Testis (tissue), 3 donors: ENCODE measurements around the gene C11orf68. TPM values are rescaled to one million over a fixed set of nuclear protein-coding genes. Genes with fewer than 3 reads are reported as not detected.

Experiments used
- DNase-seq: peaks from one replicate; pipeline ENCODE4 v3.0.0-alpha.2; 2019
- H3K27ac ChIP-seq, 2 donors: fragments of 200-600 bp; sonication (generic); one replicate each; pipeline ENCODE4 v1.5.1; 2019
- H3K27me3 ChIP-seq: fragments of 200-600 bp; sonication (generic); one replicate; pipeline ENCODE4 v1.5.1; 2019
- H3K36me3 ChIP-seq: fragments of 200-600 bp; sonication (generic); one replicate; pipeline ENCODE4 v1.5.1; 2017; ENCODE audit warnings: low read depth; ENCODE audit errors: missing control alignments
- H3K4me1 ChIP-seq: fragments of 200-600 bp; sonication (generic); one replicate; pipeline ENCODE4 v1.5.1; 2019
- H3K4me3 ChIP-seq, 2 donors: fragments of 200-600 bp; sonication (generic); one replicate each; pipeline ENCODE4 v1.5.1; 2017 to 2019
- H3K9me3 ChIP-seq: fragments of 200-600 bp; sonication (generic); one replicate; pipeline ENCODE4 v1.5.1; 2017
- POLR2A ChIP-seq: fragments of 450-650 bp; IDR thresholded peaks from one replicate; pipeline ENCODE4 v1.6.1; 2017; ENCODE audit warnings: antibody characterized with exemption, mild to moderate bottlenecking, moderate library complexity
- WGBS, 2 donors: methylation state at CpG; one replicate each; pipeline ENCODE4 v1.1.5; 2018; 5-methylcytosine and 5-hydroxymethylcytosine counted together
- intact Hi-C: fragments of 100-400 bp; cut with DNase I; formaldehyde crosslinking; loops from one replicate; pipeline ENCODE4 v1.15.1; 2023; ENCODE audit warnings: low total_unique reads
- polyA plus RNA-seq: library from polyadenylated mRNA; stranded (reverse); fragments of 350-450 nt; fragmentation: Illumina TruSeq; extraction: RNeasy Lipid Tissue Mini Kit (QIAGEN cat#74804); gene quantifications from one replicate; pipeline ENCODE4 v1.2.3, GENCODE V29; 2014; ENCODE audit warnings: low read depth, low replicate concordance; ENCODE audit not compliant: insufficient read depth
- total RNA-seq, 2 donors: library from RNA; depleted of rRNA; stranded (reverse); fragments of >200 nt; gene quantifications; one replicate each; pipeline ENCODE4 v1.2.3, GENCODE V29; 2016
- TF ChIP-seq, protein P1 (sequence below), 3 experiments: fragments of 450-650 bp in 2 of 3; fragments of 200-600 bp in 1 of 3; sonication (generic) in 1 of 3; IDR thresholded peaks; one replicate each; pipeline ENCODE4 v1.5.1; 2016 to 2019; ENCODE audit warnings: antibody characterized with exemption in 3 of 3, mild to moderate bottlenecking in 2 of 3, moderate library complexity in 1 of 3

Gene C11orf68
- total and polyA plus RNA-seq, 3 donors from 2014 or later: 54.4 to 89.2 (median 54.8) TPM

DNA sequence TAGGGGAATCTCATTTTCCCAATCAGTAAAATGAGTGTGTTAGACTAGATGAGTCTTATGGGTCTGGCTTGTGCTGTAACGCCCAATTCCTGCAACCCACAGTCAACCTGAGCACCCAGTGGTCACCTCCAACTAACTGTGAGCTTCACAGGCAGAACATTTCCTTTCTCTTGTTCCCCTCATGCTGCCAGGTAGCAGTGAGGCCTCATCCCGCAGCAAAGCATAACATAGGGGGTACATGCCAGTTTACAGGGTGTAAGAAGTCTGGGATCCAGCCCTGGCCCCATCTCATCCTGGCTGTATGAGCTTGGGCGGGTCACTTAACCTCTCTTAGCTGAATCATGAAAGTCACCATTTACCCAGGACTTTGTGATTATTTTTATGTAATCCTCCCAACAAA lies 50.0 kb downstream of the C11orf68 start:
- DNase-seq: no peak
- Histone ChIP-seq H3K27me3 (no peaks in the 10 kb centered on the region), H3K27ac (no peak overlapping the region), H3K4me3 (no peak overlapping the region), H3K4me1 (peaks cover 14% of the 10 kb centered on the region), H3K9me3 (no peaks in the 10 kb centered on the region), H3K36me3 (no peaks in the 10 kb centered on the region)
- 91 to 96% methylated on average over 3 of the region's 3 CpGs for WGBS, 2 donors
- no peak for TF ChIP-seq POLR2A
- TF ChIP-seq, protein P1, sequence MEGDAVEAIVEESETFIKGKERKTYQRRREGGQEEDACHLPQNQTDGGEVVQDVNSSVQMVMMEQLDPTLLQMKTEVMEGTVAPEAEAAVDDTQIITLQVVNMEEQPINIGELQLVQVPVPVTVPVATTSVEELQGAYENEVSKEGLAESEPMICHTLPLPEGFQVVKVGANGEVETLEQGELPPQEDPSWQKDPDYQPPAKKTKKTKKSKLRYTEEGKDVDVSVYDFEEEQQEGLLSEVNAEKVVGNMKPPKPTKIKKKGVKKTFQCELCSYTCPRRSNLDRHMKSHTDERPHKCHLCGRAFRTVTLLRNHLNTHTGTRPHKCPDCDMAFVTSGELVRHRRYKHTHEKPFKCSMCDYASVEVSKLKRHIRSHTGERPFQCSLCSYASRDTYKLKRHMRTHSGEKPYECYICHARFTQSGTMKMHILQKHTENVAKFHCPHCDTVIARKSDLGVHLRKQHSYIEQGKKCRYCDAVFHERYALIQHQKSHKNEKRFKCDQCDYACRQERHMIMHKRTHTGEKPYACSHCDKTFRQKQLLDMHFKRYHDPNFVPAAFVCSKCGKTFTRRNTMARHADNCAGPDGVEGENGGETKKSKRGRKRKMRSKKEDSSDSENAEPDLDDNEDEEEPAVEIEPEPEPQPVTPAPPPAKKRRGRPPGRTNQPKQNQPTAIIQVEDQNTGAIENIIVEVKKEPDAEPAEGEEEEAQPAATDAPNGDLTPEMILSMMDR (IDR thresholded peaks at IDR 0.05): no peak
- intact Hi-C loops: no loop called here

DNA sequence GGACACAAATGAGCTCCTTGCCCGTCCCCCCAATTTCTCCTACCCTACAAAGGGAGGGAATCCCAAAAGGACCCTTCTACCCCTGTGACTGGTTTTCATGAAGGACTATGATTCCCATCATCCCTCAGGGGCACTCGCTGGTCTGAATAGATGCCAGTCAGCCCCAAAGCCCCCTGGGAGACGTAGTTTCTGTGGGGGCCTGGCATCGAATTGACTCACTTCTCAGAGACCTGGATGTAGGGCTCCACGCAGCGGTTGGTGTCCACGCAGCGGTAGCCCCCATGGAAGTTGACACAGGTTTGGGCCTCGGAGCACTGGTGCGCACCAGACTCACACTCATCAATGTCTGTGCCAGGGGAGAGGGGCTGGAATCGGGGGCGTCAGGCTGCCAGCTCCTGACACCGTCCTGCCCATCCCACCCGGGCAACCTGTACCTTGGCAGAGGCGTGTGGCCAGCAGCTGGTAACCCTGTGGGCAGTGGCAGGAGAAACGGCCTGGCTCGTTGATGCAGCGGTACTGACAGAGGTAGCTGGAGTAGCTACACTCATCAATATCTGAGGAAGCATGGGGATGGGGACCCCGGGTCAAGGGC lies 50.7 kb downstream of the C11orf68 start:
- DNase-seq: peak; percentile 47
- H3K36me3 ChIP-seq: no peaks in the 10 kb centered on the region
- peaks cover 11% of the 10 kb centered on the region for H3K4me1 ChIP-seq
- H3K27me3 ChIP-seq: no peaks in the 10 kb centered on the region
- no peak overlapping the region for H3K4me3 ChIP-seq
- H3K9me3 ChIP-seq: no peaks in the 10 kb centered on the region
- H3K27ac ChIP-seq: no peak overlapping the region
- WGBS, 2 donors: 83 to 87% methylated on average over 9 to 19 of the region's 19 CpGs
- intact Hi-C loops: no loop called here
- TF ChIP-seq, protein P1 (IDR thresholded peaks at IDR 0.05): no peak
- TF ChIP-seq POLR2A: no peak

DNA sequence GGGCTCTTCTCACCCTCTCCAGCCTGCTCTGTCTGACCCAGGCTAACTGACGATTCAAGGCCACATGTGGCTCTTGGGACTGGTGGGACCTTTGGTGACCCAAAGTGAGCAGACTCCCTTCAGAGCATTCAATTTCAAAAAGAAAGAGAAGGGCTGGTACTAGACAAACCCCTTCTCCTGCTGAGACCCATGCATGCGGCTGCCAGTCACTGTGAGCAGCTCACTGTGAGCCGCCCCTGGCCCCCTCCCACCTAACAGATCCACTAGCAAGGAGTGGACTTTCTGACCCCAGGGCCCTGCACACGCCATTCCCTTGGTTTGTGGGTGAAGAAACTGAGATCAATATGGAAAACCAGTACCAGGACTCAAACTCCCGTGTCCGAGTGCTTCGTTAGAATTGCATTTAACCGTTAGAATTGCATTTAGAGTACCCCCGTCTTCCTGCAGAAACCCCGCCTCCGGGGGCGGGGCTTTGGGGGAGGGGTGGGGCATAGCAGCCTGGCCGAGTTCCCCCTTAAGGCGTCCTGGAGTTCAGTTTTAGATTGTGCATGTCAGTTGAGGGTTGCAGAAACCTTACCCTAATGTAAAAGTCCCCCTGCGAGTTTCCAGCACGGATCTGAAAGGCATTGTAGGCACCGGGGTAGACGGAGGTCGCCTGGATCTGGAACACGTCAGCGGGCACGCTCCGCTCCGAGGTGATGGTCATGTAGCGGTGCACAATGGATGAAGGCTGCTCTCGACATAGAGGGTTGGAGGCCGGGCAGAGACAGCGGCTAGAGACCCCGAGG lies 51.4 kb downstream of the C11orf68 start:
- H3K4me1 ChIP-seq: peaks cover 11% of the 10 kb centered on the region
- TF ChIP-seq, protein P1 (IDR thresholded peaks at IDR 0.05): no peak
- no peak for TF ChIP-seq POLR2A
- no peaks in the 10 kb centered on the region for H3K9me3 ChIP-seq
- H3K4me3 ChIP-seq: no peak overlapping the region
- no peak overlapping the region for H3K27ac ChIP-seq
- H3K36me3 ChIP-seq: no peaks in the 10 kb centered on the region
- DNase-seq: no peak
- WGBS, 2 donors: 44 to 48% methylated on average over 19 to 29 of the region's 29 CpGs
- no peaks in the 10 kb centered on the region for H3K27me3 ChIP-seq
- intact Hi-C loops: no loop called here

Other genes starting within 250 kb of the C11orf68 start
- gene KAT5, start 206.8 kb downstream of the C11orf68 start, total RNA-seq: 100 to 1,000 TPM; 101 to 121 TPM
- gene KAT5, start 206.8 kb downstream of the C11orf68 start, polyA plus RNA-seq: 154 TPM
- 10 to 100 TPM; 70.9 to 71.1 TPM for gene RNASEH2C, start 198.3 kb downstream of the C11orf68 start, total RNA-seq
- gene RNASEH2C, start 198.3 kb downstream of the C11orf68 start, polyA plus RNA-seq: 29.1 TPM
- gene AP5B1, start 138.1 kb downstream of the C11orf68 start, total RNA-seq: 10 to 100 TPM; 13.5 to 14.8 TPM
- 4.5 TPM for gene AP5B1, start 138.1 kb downstream of the C11orf68 start, polyA plus RNA-seq
- 10 to 100 TPM; 27.6 to 33.9 TPM for gene OVOL1, start 132.0 kb downstream of the C11orf68 start, total RNA-seq
- gene OVOL1, start 132.0 kb downstream of the C11orf68 start, polyA plus RNA-seq: 72.4 TPM
- 1 to 10 TPM; 3.2 to 4.0 TPM for gene SNX32, start 85.1 kb downstream of the C11orf68 start, total RNA-seq
- 4.9 TPM for gene SNX32, start 85.1 kb downstream of the C11orf68 start, polyA plus RNA-seq
- 100 to 1,000 TPM; 522 to 570 TPM for gene CFL1, start 60.9 kb downstream of the C11orf68 start, total RNA-seq
- 647 TPM for gene CFL1, start 60.9 kb downstream of the C11orf68 start, polyA plus RNA-seq
- 10 to 100 TPM; 57.2 to 74.0 TPM for gene MUS81, start 58.6 kb downstream of the C11orf68 start, total RNA-seq
- gene MUS81, start 58.6 kb downstream of the C11orf68 start, polyA plus RNA-seq: 49.9 TPM
- 10 to 100 TPM; 47.4 to 52.4 TPM for gene EFEMP2, start 46.3 kb downstream of the C11orf68 start, total RNA-seq
- gene EFEMP2, start 46.3 kb downstream of the C11orf68 start, polyA plus RNA-seq: 100 TPM
- 1 to 10 TPM in 1 of 2 donors, under 1 TPM in 1; 0.71 to 2.7 TPM for gene CTSW, start 39.2 kb downstream of the C11orf68 start, total RNA-seq
- 4.4 TPM for gene CTSW, start 39.2 kb downstream of the C11orf68 start, polyA plus RNA-seq
- 100 to 1,000 TPM; 144 to 149 TPM for gene FIBP, start 30.6 kb downstream of the C11orf68 start, total RNA-seq
- gene FIBP, start 30.6 kb downstream of the C11orf68 start, polyA plus RNA-seq: 131 TPM
- 100 to 1,000 TPM in 1 of 2 donors, 10 to 100 TPM in 1; 77.1 to 102 TPM for gene CCDC85B, start 28.4 kb downstream of the C11orf68 start, total RNA-seq
- gene CCDC85B, start 28.4 kb downstream of the C11orf68 start, polyA plus RNA-seq: 17.1 TPM
- gene FOSL1, start 18.7 kb downstream of the C11orf68 start, total RNA-seq: 1 to 10 TPM; 1.7 to 2.0 TPM
- 1.7 TPM for gene FOSL1, start 18.7 kb downstream of the C11orf68 start, polyA plus RNA-seq
- 100 to 1,000 TPM; 215 to 243 TPM for gene DRAP1, start 364 bp upstream of the C11orf68 start, total RNA-seq
- gene DRAP1, start 364 bp upstream of the C11orf68 start, polyA plus RNA-seq: 304 TPM
- gene TSGA10IP, start 26.4 kb upstream of the C11orf68 start, total RNA-seq: 1 to 10 TPM; 5.4 to 5.5 TPM
- 17.8 TPM for gene TSGA10IP, start 26.4 kb upstream of the C11orf68 start, polyA plus RNA-seq
- gene SART1, start 42.7 kb upstream of the C11orf68 start, total RNA-seq: 100 to 1,000 TPM in 1 of 2 donors, 10 to 100 TPM in 1; 81.1 to 102 TPM
- 56.8 TPM for gene SART1, start 42.7 kb upstream of the C11orf68 start, polyA plus RNA-seq
- 10 to 100 TPM; 43.2 to 46.5 TPM for gene EIF1AD, start 83.1 kb upstream of the C11orf68 start, total RNA-seq
- 42.5 TPM for gene EIF1AD, start 83.1 kb upstream of the C11orf68 start, polyA plus RNA-seq
- 100 to 1,000 TPM; 105 to 133 TPM for gene BANF1, start 83.4 kb upstream of the C11orf68 start, total RNA-seq
- 193 TPM for gene BANF1, start 83.4 kb upstream of the C11orf68 start, polyA plus RNA-seq
- 10 to 100 TPM in 1 of 2 donors, 1 to 10 TPM in 1; 6.6 to 11.9 TPM for gene CST6, start 92.9 kb upstream of the C11orf68 start, total RNA-seq
- 3.0 TPM for gene CST6, start 92.9 kb upstream of the C11orf68 start, polyA plus RNA-seq
- 10 to 100 TPM in 1 of 2 donors, 1 to 10 TPM in 1; 8.9 to 12.5 TPM for gene CATSPER1, start 107.4 kb upstream of the C11orf68 start, total RNA-seq
- gene CATSPER1, start 107.4 kb upstream of the C11orf68 start, polyA plus RNA-seq: 33.7 TPM
- gene GAL3ST3, start 130.1 kb upstream of the C11orf68 start, total RNA-seq: 1 to 10 TPM; 2.0 to 4.0 TPM
- 0.84 TPM for gene GAL3ST3, start 130.1 kb upstream of the C11orf68 start, polyA plus RNA-seq
- gene SF3B2, start 133.3 kb upstream of the C11orf68 start, total RNA-seq: 100 to 1,000 TPM; 307 to 315 TPM
- gene SF3B2, start 133.3 kb upstream of the C11orf68 start, polyA plus RNA-seq: 341 TPM
- gene PACS1, start 151.2 kb upstream of the C11orf68 start, total RNA-seq: 100 to 1,000 TPM; 130 to 131 TPM
- 111 TPM for gene PACS1, start 151.2 kb upstream of the C11orf68 start, polyA plus RNA-seq